HCT116 (cell line): ENCODE data around the gene CBFB. TPM values are rescaled to one million over a fixed set of nuclear protein-coding genes. Genes with fewer than 3 reads are reported as not detected.

ENCODE experiments used
- ATAC-seq: fragments of 200-7000 bp; cut with Tn5 transposase; 2 replicates; pipeline ENCODE4 v1.9.1; 2020; ENCODE audit warnings: mild to moderate bottlenecking, moderate library complexity
- BruUV-seq: library from RNA; stranded (reverse); fragments of 400-500 nt; replicated peaks from 2 replicates; lab custom pipeline; 2021; lab: Mats Ljungman, UMichigan
- CTCF ChIA-PET: fragments of 300-600 bp; sonication (Branson Sonifier 250); formaldehyde crosslinking; loops from one replicate; lab custom pipeline; 2021; ENCODE audit warnings: antibody characterized with exemption; lab: Charles Lee
- POLR2A ChIA-PET: fragments of 300-600, 350-600 bp; sonication (Branson Sonifier 250); formaldehyde crosslinking; loops from one replicate; lab custom pipeline; 2021; ENCODE audit warnings: antibody characterized with exemption; lab: Charles Lee
- RAD21 ChIA-PET, 2 experiments: fragments of 300-600 bp; sonication (Branson Sonifier 250); formaldehyde crosslinking; loops; one replicate each; lab custom pipeline; 2023; ENCODE audit warnings: low total read pairs in 2 of 2; ENCODE audit not compliant: uncharacterized antibody in 2 of 2, unreplicated experiment in 2 of 2, low non-redundant PET in 1 of 2; lab: Charles Lee
- DNase-seq: peaks from one replicate; pipeline ENCODE4 v3.0.0-alpha.2; 2010; ENCODE audit warnings: low read depth, low spot score
- H2AFZ ChIP-seq: fragments of 200-600 bp; shearing (Covaris generic), sonication (generic); 2 replicates; pipeline ENCODE4 v1.6.1; 2017; ENCODE audit warnings: low read depth, mixed run types, mixed read lengths, antibody characterized with exemption, low read length; ENCODE audit not compliant: poor library complexity, severe bottlenecking
- H3K27ac ChIP-seq: 2 replicates; pipeline ENCODE4 v1.5.1; 2012; ENCODE audit warnings: low read depth, low read length
- H3K27me3 ChIP-seq: fragments of 200-600 bp; sonication (generic); 2 replicates; pipeline ENCODE4 v1.6.1; 2016; ENCODE audit warnings: mixed run types, low read length, mixed read lengths; ENCODE audit not compliant: insufficient read depth
- H3K36me3 ChIP-seq, 2 experiments: fragments of 200-500 bp in 1 of 2; fragments of 200-600 bp in 1 of 2; sonication (Bioruptor generic) in 1 of 2; sonication (generic) in 1 of 2; 2 replicates each; pipeline versions ENCODE4 v1.5.1 to v1.6.1; 2014 to 2016; ENCODE audit warnings: low read length in 2 of 2, inconsistent platforms in 1 of 2, mixed read lengths in 1 of 2, mixed run types in 1 of 2; ENCODE audit not compliant: insufficient read depth in 2 of 2, control insufficient read depth in 1 of 2
- H3K4me1 ChIP-seq, 2 experiments: fragments of 200-600 bp in 1 of 2; sonication (generic) in 1 of 2; 2 replicates each; pipeline versions ENCODE4 v1.5.1 to v1.6.1; 2012 to 2017; ENCODE audit warnings: low read length in 2 of 2, inconsistent platforms in 1 of 2, mild to moderate bottlenecking in 1 of 2, mixed read lengths in 1 of 2, mixed run types in 1 of 2, moderate library complexity in 1 of 2; ENCODE audit not compliant: insufficient read depth in 2 of 2, control insufficient read depth in 1 of 2
- H3K4me2 ChIP-seq: fragments of 200-600 bp; sonication (generic); 2 replicates; pipeline ENCODE4 v1.6.1; 2017; ENCODE audit warnings: mixed run types, low read length, mixed read lengths
- H3K4me3 ChIP-seq, 2 experiments: fragments of 200-600 bp in 1 of 2; sonication (generic) in 1 of 2; replicated peaks in 1 of 2; 2 replicates each; pipeline ENCODE4 v1.5.1; 2011 to 2016; ENCODE audit warnings: low read length in 2 of 2, control low read depth in 1 of 2, low read depth in 1 of 2, mild to moderate bottlenecking in 1 of 2, mixed read lengths in 1 of 2, mixed run types in 1 of 2
- H3K79me2 ChIP-seq: fragments of 200-600 bp; sonication (generic); 2 replicates; pipeline ENCODE4 v1.6.1; 2017; ENCODE audit warnings: mild to moderate bottlenecking, mixed run types, low read length, moderate library complexity, mixed read lengths; ENCODE audit not compliant: insufficient read depth
- H3K9ac ChIP-seq: fragments of 200-600 bp; sonication (generic); 2 replicates; pipeline ENCODE4 v1.6.1; 2016; ENCODE audit warnings: low read length, mixed read lengths
- H3K9me2 ChIP-seq: fragments of 200-600 bp; sonication (generic), shearing (Covaris generic); 2 replicates; pipeline ENCODE4 v1.6.1; 2017; ENCODE audit warnings: mixed run types, mild to moderate bottlenecking, moderate library complexity; ENCODE audit not compliant: insufficient read depth
- H3K9me3 ChIP-seq, 2 experiments: fragments of 200-500 bp in 1 of 2; fragments of 200-600 bp in 1 of 2; sonication (Bioruptor generic) in 1 of 2; sonication (generic) in 1 of 2; 2 replicates each; pipeline ENCODE4 v1.6.1; 2014 to 2017; ENCODE audit warnings: low read length in 2 of 2, mixed read lengths in 2 of 2, inconsistent platforms in 1 of 2, low read depth in 1 of 2, mild to moderate bottlenecking in 1 of 2, mixed run types in 1 of 2, moderate library complexity in 1 of 2; ENCODE audit not compliant: control insufficient read depth in 1 of 2, insufficient read depth in 1 of 2
- H4K20me1 ChIP-seq: fragments of 200-600 bp; sonication (generic), shearing (Covaris generic); 2 replicates; pipeline ENCODE4 v1.6.1; 2017; ENCODE audit warnings: mixed run types, mild to moderate bottlenecking, moderate library complexity; ENCODE audit not compliant: insufficient read depth
- CBX3 ChIP-seq: IDR thresholded peaks from 2 replicates; pipeline ENCODE4 v1.6.1; 2012; ENCODE audit warnings: low read depth
- EGR1 ChIP-seq: IDR thresholded peaks from 2 replicates; pipeline ENCODE4 v1.6.1; 2012; ENCODE audit warnings: low read depth
- ELF1 ChIP-seq: IDR thresholded peaks from 2 replicates; pipeline ENCODE4 v1.6.1; 2012; ENCODE audit warnings: low read depth, borderline replicate concordance
- EZH2phosphoT487 ChIP-seq: fragments of 200-600 bp; IDR thresholded peaks from 2 replicates; pipeline ENCODE4 v1.6.1; 2018; ENCODE audit warnings: antibody characterized with exemption, borderline replicate concordance
- FOSL1 ChIP-seq: IDR thresholded peaks from 2 replicates; pipeline ENCODE4 v1.6.1; 2012; ENCODE audit warnings: low read depth
- POLR2A ChIP-seq: IDR thresholded peaks from 2 replicates; pipeline ENCODE4 v1.7.0; 2011; ENCODE audit warnings: borderline replicate concordance; ENCODE audit not compliant: insufficient read depth, insufficient read length; ENCODE audit errors: extremely low read depth
- RAD21 ChIP-seq: IDR thresholded peaks from 2 replicates; pipeline ENCODE4 v1.6.1; 2012; ENCODE audit warnings: low read depth, mild to moderate bottlenecking
- REST ChIP-seq: IDR thresholded peaks from 2 replicates; pipeline ENCODE4 v1.6.1; 2012; ENCODE audit warnings: low read depth
- SIN3A ChIP-seq: IDR thresholded peaks from 2 replicates; pipeline ENCODE4 v1.6.1; 2012; ENCODE audit warnings: low read depth
- SP1 ChIP-seq: IDR thresholded peaks from 2 replicates; pipeline ENCODE4 v1.6.1; 2012; ENCODE audit warnings: low read depth
- SRF ChIP-seq: IDR thresholded peaks from 2 replicates; pipeline ENCODE4 v1.6.1; 2012; ENCODE audit warnings: low read depth
- TCF7L2 ChIP-seq: IDR thresholded peaks from 2 replicates; pipeline ENCODE4 v1.7.0; 2011; ENCODE audit warnings: borderline replicate concordance, inconsistent platforms; ENCODE audit not compliant: insufficient read depth, insufficient read length; ENCODE audit errors: extremely low read depth
- ZBTB33 ChIP-seq: IDR thresholded peaks from 2 replicates; pipeline ENCODE4 v1.6.1; 2011; ENCODE audit warnings: mild to moderate bottlenecking, low read length, moderate library complexity; ENCODE audit not compliant: insufficient replicate concordance; ENCODE audit errors: extremely low read depth
- ZFX ChIP-seq: fragments of 450-650 bp; IDR thresholded peaks from 2 replicates; pipeline ENCODE4 v1.6.1; 2017
- ZNF274 ChIP-seq: fragments of 200-500 bp; sonication (Bioruptor generic); IDR thresholded peaks from 2 replicates; pipeline ENCODE4 v1.6.1; 2014; ENCODE audit warnings: mild to moderate bottlenecking, low read depth, low read length, inconsistent platforms
- intact Hi-C: fragments of 100-400 bp; cut with micrococcal nuclease; formaldehyde crosslinking; loops from 2 replicates; pipeline ENCODE4 v1.10.0; 2022
- total RNA-seq: library from RNA; stranded (reverse); gene quantifications from one replicate; pipeline ENCODE4 v1.2.1, GENCODE V29; 2021; ENCODE audit not compliant: unreplicated experiment
- TF ChIP-seq, protein P1 (sequence below): IDR thresholded peaks from 2 replicates; pipeline ENCODE4 v1.6.1; 2012

The CBFB gene
- total RNA-seq, 1 experiment from 2014 or later, result 101 TPM

DNA sequence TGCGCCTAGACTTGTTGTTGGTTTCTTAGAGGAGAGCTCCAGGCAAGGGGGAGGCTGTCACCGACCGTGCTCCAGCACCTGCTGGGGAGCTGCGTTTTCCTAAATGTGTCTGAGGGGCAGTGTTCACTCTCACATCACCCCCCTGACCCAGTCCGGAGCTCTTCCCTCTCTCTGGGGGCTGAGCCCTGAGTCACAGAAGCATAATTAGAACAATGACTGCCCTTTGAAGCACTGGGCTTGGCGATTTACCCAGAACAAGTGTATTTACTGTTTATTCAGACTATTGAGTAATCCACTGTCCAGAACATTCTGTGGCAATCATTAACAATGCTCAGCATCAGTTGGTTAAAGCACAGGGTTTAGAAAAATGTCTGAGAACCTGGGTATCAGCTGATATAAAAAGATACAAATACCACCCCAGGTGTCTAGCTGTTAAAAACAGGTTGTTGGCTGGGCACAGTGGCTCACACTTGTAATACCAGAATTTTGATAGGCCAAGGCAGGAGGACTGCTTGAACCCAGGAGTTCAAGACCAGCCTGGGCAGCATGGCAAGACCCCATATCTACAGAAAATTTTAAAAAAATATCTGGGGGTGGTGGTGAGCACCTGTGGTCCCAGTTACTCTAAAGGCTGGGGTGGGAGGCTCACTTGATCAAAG, 32.5 kb upstream of the CBFB start:
- Histone ChIP-seq H3K9me3 (no peaks in the 10 kb centered on the region), H2AFZ (no peak overlapping the region), H3K79me2 (no peaks in the 10 kb centered on the region), H3K4me3 (no peak overlapping the region), H3K9me2 (no peaks in the 10 kb centered on the region), H3K36me3 (no peaks in the 10 kb centered on the region), H3K27ac (no peak overlapping the region), H3K4me2 (no peak overlapping the region), H4K20me1 (no peaks in the 10 kb centered on the region), H3K4me1 (peaks cover 0 to 3% of the 10 kb centered on the region in 2 experiments; a peak in 1 of 4 replicates), H3K9ac (no peak overlapping the region), H3K27me3 (no peaks in the 10 kb centered on the region)
- ATAC-seq (no peak), DNase-seq (no peak)
- CTCF ChIA-PET, result no interaction called here
- intact Hi-C loops, result no loop called here
- POLR2A ChIA-PET, result no interaction called here
- BruUV-seq, result no TSS peak
- RAD21 ChIA-PET, result no interaction called here
- TF ChIP-seq ZFX, result no peak
- no peak for TF ChIP-seq TCF7L2
- no peak for TF ChIP-seq POLR2A
- TF ChIP-seq CBX3, result no peak
- no peak for TF ChIP-seq RAD21
- no peak for TF ChIP-seq EZH2phosphoT487
- TF ChIP-seq, protein P1, sequence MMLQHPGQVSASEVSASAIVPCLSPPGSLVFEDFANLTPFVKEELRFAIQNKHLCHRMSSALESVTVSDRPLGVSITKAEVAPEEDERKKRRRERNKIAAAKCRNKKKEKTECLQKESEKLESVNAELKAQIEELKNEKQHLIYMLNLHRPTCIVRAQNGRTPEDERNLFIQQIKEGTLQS, result no peak
- no peak for TF ChIP-seq SP1
- TF ChIP-seq ELF1, result no peak
- TF ChIP-seq REST, result no peak
- TF ChIP-seq SIN3A, result no peak
- TF ChIP-seq FOSL1, result no peak
- TF ChIP-seq ZBTB33, result no peak
- TF ChIP-seq EGR1, result no peak
- TF ChIP-seq ZNF274, result no peak
- TF ChIP-seq SRF, result no peak
